Measurements from ENCODE around the gene HPCA. TPM values are rescaled to one million over a fixed set of nuclear protein-coding genes. Genes with fewer than 3 reads are reported as not detected.

The HPCA gene
- total RNA-seq, 1 donor from 2014 or later = not detected

DNA sequence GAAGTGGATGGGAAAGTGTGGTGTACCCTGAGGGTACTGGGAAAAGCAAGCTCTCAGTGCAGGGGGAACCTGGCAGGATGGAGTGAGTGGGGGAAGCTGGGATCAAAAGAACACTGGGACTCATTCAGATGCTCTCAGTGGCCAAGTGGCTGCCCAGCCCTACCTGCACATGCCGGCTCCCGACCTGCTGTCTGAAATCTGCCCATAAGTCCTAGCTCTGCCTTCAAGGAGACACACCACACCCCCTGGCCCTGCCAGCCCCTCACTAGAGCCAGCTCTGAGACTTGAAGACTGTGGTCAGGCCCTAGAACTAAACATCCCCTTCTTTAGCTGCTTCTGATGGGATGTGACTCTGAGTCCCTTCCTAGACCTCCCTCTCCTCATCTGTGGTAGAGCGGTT is 12.7 kb downstream of the HPCA start:
- no peak for DNase-seq (ENCODE audit: low read depth)
- no peak overlapping the region for H3K4me3 ChIP-seq (ENCODE audit: low read depth, low read length)
- TF ChIP-seq, protein P1, sequence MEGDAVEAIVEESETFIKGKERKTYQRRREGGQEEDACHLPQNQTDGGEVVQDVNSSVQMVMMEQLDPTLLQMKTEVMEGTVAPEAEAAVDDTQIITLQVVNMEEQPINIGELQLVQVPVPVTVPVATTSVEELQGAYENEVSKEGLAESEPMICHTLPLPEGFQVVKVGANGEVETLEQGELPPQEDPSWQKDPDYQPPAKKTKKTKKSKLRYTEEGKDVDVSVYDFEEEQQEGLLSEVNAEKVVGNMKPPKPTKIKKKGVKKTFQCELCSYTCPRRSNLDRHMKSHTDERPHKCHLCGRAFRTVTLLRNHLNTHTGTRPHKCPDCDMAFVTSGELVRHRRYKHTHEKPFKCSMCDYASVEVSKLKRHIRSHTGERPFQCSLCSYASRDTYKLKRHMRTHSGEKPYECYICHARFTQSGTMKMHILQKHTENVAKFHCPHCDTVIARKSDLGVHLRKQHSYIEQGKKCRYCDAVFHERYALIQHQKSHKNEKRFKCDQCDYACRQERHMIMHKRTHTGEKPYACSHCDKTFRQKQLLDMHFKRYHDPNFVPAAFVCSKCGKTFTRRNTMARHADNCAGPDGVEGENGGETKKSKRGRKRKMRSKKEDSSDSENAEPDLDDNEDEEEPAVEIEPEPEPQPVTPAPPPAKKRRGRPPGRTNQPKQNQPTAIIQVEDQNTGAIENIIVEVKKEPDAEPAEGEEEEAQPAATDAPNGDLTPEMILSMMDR (conservative IDR thresholded peaks at IDR 0.05; ENCODE audit: low read depth, low read length) = no peak

DNA sequence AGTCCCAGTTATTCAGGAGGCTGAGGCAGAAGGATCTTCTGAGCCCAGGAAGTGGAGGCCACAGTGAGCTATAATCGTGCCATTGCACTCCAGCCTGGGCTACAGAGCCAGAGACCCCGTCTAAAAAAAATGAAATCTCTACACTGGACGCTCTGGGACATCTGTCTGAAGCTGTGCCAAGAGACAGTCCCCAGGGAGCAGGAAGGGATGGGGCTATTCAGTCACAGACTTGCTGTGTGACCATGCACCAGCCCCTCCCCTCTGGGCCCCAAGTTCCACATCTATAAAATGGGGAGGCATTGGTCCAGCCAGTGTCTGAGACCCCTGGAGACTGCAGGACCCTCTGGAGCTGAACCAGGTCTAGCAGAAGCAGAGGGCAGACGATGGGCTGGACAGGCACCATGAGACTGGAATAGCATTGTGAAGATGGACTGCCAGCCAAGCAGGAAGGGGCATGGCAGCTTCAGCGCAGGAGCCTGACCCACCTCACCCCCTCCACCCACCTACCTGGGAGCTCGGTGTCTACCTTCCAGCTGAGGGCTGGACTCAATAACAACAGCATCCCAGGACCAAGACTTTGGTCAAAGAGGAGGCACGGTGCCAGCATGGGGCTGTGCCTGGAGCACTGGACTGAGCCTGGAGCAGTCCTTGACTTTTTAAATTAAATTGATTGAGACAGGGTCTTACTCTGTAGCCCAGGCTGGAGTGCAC is 13.4 kb downstream of the HPCA start:
- TF ChIP-seq, protein P1 (conservative IDR thresholded peaks at IDR 0.05; ENCODE audit: low read depth, low read length) = no peak
- H3K4me3 ChIP-seq (ENCODE audit: low read depth, low read length) = no peak overlapping the region
- no peak for DNase-seq (ENCODE audit: low read depth)

DNA sequence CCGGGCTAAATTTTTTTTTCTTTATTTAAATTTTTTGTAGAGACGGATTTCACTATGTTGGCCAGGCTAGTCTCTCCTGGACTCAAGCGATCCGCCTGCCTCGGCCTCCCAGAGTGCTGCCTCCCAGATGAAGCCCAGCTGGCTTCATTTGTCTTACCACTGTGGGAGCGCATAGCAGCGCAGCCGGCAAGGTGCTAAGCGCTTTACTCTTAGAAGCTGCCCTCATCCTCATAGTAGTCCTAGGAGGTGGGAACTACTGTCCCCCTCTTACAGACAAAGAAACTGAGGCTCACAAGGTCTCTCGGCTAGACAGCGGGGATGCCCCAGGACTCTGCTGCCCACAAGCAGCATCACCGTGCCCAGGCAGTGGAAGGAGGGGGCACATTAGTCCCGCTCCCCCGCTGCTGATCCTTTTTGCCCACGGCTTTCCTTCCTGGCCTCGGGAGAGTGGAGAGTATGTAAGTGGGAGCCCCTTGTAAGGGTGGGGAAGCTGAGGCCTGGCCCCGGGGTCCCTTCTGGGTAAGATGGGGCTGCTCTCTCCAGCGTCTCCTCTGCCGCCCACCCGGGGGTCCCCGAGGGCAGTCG is 14.2 kb downstream of the HPCA start:
- TF ChIP-seq, protein P1 (conservative IDR thresholded peaks at IDR 0.05; ENCODE audit: low read depth, low read length) = no peak
- peak overlapping the region; percentile 76 for H3K4me3 ChIP-seq (ENCODE audit: low read depth, low read length)
- no peak for DNase-seq (ENCODE audit: low read depth)

DNA sequence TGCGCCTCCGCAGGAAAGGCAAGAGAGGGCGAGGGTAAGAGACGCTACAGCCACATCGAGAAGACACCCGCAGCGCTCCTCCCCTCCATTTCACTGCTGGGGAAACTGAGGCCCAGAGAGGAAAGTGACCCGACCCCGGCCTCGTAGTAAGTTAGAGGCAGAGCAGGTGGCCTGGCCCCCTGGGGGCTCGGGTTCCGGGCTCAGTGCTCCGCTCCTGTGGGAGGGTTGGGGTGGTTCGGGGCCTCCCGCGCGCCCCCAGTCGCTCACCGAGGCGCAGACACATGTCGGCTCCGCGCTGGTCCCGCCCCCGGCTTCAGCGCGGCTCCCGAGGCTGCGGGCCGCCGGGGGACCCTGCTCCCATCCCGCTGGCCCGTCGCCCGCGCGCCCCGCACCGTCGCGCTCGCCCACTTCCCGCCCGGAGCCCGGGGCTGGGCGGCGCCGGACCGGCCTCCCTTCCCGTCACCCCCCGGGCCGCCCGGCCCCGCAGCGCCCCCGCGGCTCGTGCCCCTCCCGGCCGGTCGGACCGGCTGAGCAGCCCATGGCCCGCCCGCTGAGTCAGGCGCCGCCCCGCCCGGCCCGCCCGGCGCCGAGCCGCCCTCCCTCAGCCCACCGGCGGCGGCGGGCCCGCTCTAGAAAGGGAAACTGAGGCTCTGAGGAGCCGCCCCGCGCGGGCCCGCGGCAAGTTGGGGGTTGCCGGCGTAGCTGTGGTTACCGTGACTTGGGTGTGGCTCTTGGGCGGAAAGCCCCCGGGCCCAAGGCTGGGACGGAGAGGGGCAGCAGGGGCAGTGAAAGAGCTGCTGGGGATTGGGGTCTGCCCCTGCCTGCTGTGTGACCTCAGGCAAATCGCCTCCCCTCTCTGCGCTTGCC is 14.9 kb downstream of the HPCA start, which contains the start of gene TMEM54:
TMEM54 (minus strand) TSS at position 434 of the 867 bp plus-strand sequence; CDS start at position 283, 151 bp downstream.
- no peak for DNase-seq (ENCODE audit: low read depth)
- TF ChIP-seq, protein P1 (conservative IDR thresholded peaks at IDR 0.05; ENCODE audit: low read depth, low read length) = no peak
- H3K4me3 ChIP-seq (ENCODE audit: low read depth, low read length) = peak within 1 kb of the TSS; percentile 76

DNA sequence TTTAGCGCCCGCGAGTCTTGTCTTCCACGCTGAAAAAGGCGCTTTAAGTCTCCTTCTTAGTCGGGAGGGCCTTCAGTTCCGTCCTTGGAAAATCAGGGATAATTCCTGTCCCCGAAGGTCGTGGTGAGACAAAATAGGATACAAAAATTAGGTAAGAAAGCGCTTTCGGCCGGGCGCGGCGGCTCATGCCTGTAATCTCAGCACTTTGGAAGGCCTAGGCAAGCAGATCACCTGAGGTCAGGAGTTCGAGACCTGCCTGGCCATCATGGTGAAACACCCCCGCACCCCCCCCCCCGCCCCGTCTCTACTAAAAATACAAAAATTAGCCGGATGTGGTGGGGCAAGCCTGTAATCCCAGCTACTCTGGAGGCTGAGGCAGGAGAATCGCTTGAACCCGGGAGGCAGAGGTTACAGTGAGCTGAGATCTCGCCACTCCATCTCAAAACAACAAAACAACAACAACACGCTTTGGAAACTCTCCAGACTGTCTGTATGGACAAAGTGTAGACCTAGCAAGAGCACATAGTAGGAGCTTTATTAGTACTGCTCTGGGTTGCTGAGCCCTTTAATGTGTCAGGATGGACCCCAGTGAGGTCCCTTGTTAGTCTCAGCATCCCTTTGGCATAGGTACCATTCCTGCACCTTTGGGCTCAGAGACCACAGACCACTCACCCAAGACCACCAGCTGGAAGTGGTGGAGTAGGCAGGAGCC is 15.7 kb downstream of the HPCA start:
- H3K4me3 ChIP-seq (ENCODE audit: low read depth, low read length) = peak overlapping the region; percentile 76
- DNase-seq (ENCODE audit: low read depth) = no peak
- TF ChIP-seq, protein P1 (conservative IDR thresholded peaks at IDR 0.05; ENCODE audit: low read depth, low read length) = no peak

DNA sequence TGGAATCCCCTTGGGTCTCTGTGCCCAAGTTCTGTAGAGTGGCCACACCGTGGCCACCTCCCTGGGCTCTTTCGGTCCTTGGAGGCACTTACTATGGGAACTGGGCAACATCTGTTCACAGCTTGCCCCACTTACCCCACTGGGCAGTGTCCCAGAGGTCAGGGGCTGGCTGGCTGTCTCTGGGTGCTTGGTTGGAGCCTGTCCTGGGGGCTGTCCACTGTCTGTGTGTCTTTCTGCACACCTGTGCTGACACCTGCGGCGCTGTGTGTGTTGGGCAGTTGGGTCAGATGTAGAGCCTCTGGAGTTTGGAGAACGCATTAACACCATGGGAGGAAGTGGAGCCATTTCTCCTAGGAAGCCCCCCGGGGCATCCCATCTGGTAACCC is 16.2 kb downstream of the HPCA start:
- TF ChIP-seq, protein P1 (conservative IDR thresholded peaks at IDR 0.05; ENCODE audit: low read depth, low read length) = no peak
- no peak for DNase-seq (ENCODE audit: low read depth)
- H3K4me3 ChIP-seq (ENCODE audit: low read depth, low read length) = no peak overlapping the region

All from epithelial cell of proximal tubule (primary cell).